ENCODE measurements around the gene SHH.

- TF ChIP-seq CTCF (IDR thresholded peaks at IDR 0.05) (no peak), POLR2A (IDR thresholded peaks at IDR 0.05) (no peak)
Measured at GRCh38 chr7:155792999-155793560, 19.2 kb downstream of the SHH start.
